ENCODE data around the gene DIO1. TPM values are rescaled to one million over a fixed set of nuclear protein-coding genes. Genes with fewer than 3 reads are reported as not detected.
A peak's percentile ranks its signal among the peaks of the same experiment; 100 is the strongest.

The DIO1 gene
- total RNA-seq, 4 donors from 2014 or later = not detected

DNA sequence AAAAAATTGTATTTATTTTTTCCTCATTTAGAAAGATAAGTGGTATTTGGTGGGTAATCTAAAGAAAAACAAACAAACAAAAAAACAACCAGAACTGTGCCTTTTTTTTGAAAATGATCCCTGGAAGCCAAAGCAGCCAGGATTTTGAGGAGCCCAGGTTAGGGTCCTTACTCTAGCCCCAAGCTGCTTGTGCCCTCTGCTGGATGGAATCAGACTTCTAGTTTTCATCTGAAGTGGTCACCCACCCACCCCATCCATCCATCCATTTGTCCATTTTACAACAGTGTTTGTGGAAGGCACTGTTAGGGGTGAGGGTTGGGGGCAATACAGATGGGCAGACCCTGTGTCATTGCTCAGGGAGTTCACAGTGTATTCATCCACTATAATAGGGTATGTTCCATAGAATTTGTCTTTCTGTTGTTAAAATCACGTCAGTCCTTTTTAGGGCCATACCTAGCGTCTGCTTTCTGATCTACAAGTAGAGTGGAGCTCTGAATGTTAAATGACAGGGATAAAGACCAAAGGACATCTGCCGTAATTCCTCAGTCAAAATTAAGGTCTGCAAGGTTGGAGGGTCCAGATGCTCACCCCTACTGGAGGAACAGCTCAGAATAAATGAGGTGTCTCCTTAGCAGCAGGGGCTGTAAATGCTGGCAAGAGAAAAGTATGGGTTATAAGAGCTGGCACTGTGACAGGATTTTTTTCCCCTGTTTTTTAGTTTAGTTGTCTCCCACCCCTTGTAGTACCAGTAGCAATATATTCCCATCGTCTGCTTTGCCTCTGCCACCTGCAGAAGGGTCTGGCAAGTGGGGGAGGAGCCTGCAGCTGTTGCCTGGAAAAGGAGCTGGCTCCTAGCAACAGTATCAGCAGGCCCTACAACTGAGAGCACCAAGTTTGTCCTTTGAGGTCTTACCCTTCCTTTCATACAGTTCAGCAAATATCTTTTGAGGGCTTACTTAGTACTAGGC is 55.3 kb downstream of the DIO1 start:
- H3K9me3 ChIP-seq = no peaks in the 10 kb centered on the region
- no peak for TF ChIP-seq POLR2AphosphoS5 (IDR thresholded peaks at IDR 0.05)
- no peak for TF ChIP-seq POLR2A (IDR thresholded peaks at IDR 0.05)
- TF ChIP-seq EP300 (IDR thresholded peaks at IDR 0.05; ENCODE audit: low read depth) = no peak
- TF ChIP-seq CTCF (IDR thresholded peaks at IDR 0.05) = peak; percentile 31 to 40 (median 35)
- no peak overlapping the region for H3K4me3 ChIP-seq
- peaks cover 10 to 30% (median 19%) of the 10 kb centered on the region in 4 donors for H3K4me1 ChIP-seq
- no peak overlapping the region for H3K27ac ChIP-seq
- intact Hi-C loops (cut with DNase I; ENCODE audit: low total_unique reads) (no loop called here), in situ Hi-C loops (cut with MboI; ENCODE audit: low pct_ligation_motif_present in 1 of 4, low pct_unique_long_range_greater_than_20kb in 1 of 4, low sequenced_read_pairs in 3 of 4) (loop anchor here in 1 of 4 donors (25.0 kb wide), 1 partner anchor 88 kb away; no protein-coding TSS in a partner anchor)
- peaks cover 0 to 16% (median 5%) of the 10 kb centered on the region in 4 donors for H3K36me3 ChIP-seq
- H3K27me3 ChIP-seq = no peaks in the 10 kb centered on the region
- DNase-seq = no peak
- WGBS, 2 donors (ENCODE audit: low coverage in 1 of 2) = 83 to 88% methylated on average over 1 to 4 of the region's 4 CpGs

- no peak for TF ChIP-seq POLR2AphosphoS5 (IDR thresholded peaks at IDR 0.05)
- no peak for TF ChIP-seq EP300 (IDR thresholded peaks at IDR 0.05; ENCODE audit: low read depth)
- no peak for TF ChIP-seq CTCF (IDR thresholded peaks at IDR 0.05)
- TF ChIP-seq POLR2A (IDR thresholded peaks at IDR 0.05) = no peak
- 93 to 96% methylated on average over 3 to 5 of the region's 5 CpGs for WGBS, 2 donors (ENCODE audit: low coverage in 1 of 2)
- H3K4me3 ChIP-seq = no peak overlapping the region
- H3K36me3 ChIP-seq = peaks cover 0 to 16% (median 6%) of the 10 kb centered on the region in 4 donors
- H3K27me3 ChIP-seq = no peaks in the 10 kb centered on the region
- in situ Hi-C loops (cut with MboI; ENCODE audit: low pct_ligation_motif_present in 1 of 4, low pct_unique_long_range_greater_than_20kb in 1 of 4, low sequenced_read_pairs in 3 of 4) = loop anchor here (10.0 to 25.0 kb wide), 4 partner anchors 67 to 89 kb away; partner anchors contain the start of gene YIPF1 (in 1 of the 4)
- H3K9me3 ChIP-seq = no peaks in the 10 kb centered on the region
- DNase-seq = no peak
- intact Hi-C loops (cut with DNase I; ENCODE audit: low total_unique reads) = loop anchor here (10.0 kb wide), 1 partner anchor 87 kb away; no protein-coding TSS in a partner anchor
- H3K4me1 ChIP-seq = peaks cover 6 to 33% (median 14%) of the 10 kb centered on the region in 4 donors
- H3K27ac ChIP-seq = no peak overlapping the region
These were observed 57.7 kb downstream of the DIO1 start for GRCh38 chr1:53951697-53952096.

- in situ Hi-C loops (cut with MboI; ENCODE audit: low pct_ligation_motif_present in 1 of 4, low pct_unique_long_range_greater_than_20kb in 1 of 4, low sequenced_read_pairs in 3 of 4) (loop anchor here (10.0 to 25.0 kb wide), 4 partner anchors 69 to 92 kb away; partner anchors contain the start of gene YIPF1 (in 1 of the 4)), intact Hi-C loops (cut with DNase I; ENCODE audit: low total_unique reads) (loop anchor here (10.0 kb wide), 1 partner anchor 89 kb away; no protein-coding TSS in a partner anchor)
- 62 to 71% methylated on average over 2 of the region's 2 CpGs for WGBS, 2 donors (ENCODE audit: low coverage in 1 of 2)
- H3K9me3 ChIP-seq = no peaks in the 10 kb centered on the region
- DNase-seq = no peak
- no peaks in the 10 kb centered on the region for H3K27me3 ChIP-seq
- H3K36me3 ChIP-seq = peaks cover 0 to 16% (median 6%) of the 10 kb centered on the region in 4 donors
- no peak overlapping the region for H3K4me3 ChIP-seq
- no peak overlapping the region for H3K27ac ChIP-seq
- TF ChIP-seq CTCF (IDR thresholded peaks at IDR 0.05) (no peak), POLR2AphosphoS5 (IDR thresholded peaks at IDR 0.05) (no peak), POLR2A (IDR thresholded peaks at IDR 0.05) (no peak), EP300 (IDR thresholded peaks at IDR 0.05; ENCODE audit: low read depth) (no peak)
- H3K4me1 ChIP-seq = peaks cover 0 to 24% (median 14%) of the 10 kb centered on the region in 4 donors
These were observed 60.1 kb downstream of the DIO1 start for GRCh38 chr1:53954128-53954527.

Data from transverse colon (tissue), 4 donors.